Kidney (tissue), 14 donors: Measurements from ENCODE around the gene HOXA4. TPM values are rescaled to one million over a fixed set of nuclear protein-coding genes. Genes with fewer than 3 reads are reported as not detected.

Source experiments
- DNase-seq, 5 donors: peaks; one replicate each; pipeline ENCODE4 v3.0.0-alpha.2; 2013 to 2020
- FAIRE-seq: peaks from 2 replicates; lab custom pipeline; 2012; peaks lifted over from hg19 to GRCh38; lab: Jason Lieb, UNC
- H3K27ac ChIP-seq, 2 donors: one replicate each; pipeline ENCODE4 v1.7.0; 2013; ENCODE audit warnings: low read depth in 2 of 2, low read length in 2 of 2, inconsistent platforms in 1 of 2
- H3K27me3 ChIP-seq: one replicate; pipeline ENCODE4 v1.7.1; 2013; ENCODE audit warnings: low read length, inconsistent platforms; ENCODE audit not compliant: control insufficient read depth, insufficient read depth
- H3K36me3 ChIP-seq, 3 donors: one replicate each; pipeline versions ENCODE4 v1.7.0 to v1.7.1; 2013; ENCODE audit warnings: low read length in 3 of 3, control low read depth in 1 of 3, inconsistent platforms in 1 of 3; ENCODE audit not compliant: insufficient read depth in 3 of 3, control insufficient read depth in 2 of 3
- H3K4me1 ChIP-seq, 3 donors: one replicate each; pipeline versions ENCODE4 v1.7.0 to v1.7.1; 2013; ENCODE audit warnings: low read length in 3 of 3, inconsistent platforms in 1 of 3, low read depth in 1 of 3; ENCODE audit not compliant: control insufficient read depth in 2 of 3, insufficient read depth in 2 of 3
- H3K4me3 ChIP-seq, 3 donors: one replicate each; pipeline versions ENCODE4 v1.7.0 to v1.8.1; 2013; ENCODE audit warnings: low read length in 3 of 3, control low read depth in 1 of 3, inconsistent platforms in 1 of 3
- H3K9ac ChIP-seq, 3 donors: one replicate each; pipeline versions ENCODE4 v1.7.0 to v1.7.1; 2013; ENCODE audit warnings: low read length in 3 of 3, control low read depth in 1 of 3, inconsistent platforms in 1 of 3
- H3K9me3 ChIP-seq, 3 donors: one replicate each; pipeline versions ENCODE4 v1.7.0 to v1.7.1; 2013; ENCODE audit warnings: low read length in 3 of 3, control low read depth in 1 of 3, inconsistent platforms in 1 of 3; ENCODE audit not compliant: control insufficient read depth in 2 of 3, insufficient read depth in 1 of 3
- intact Hi-C: fragments of 100-400 bp; cut with DNase I; formaldehyde crosslinking; loops from one replicate; pipeline ENCODE4 v1.11.1; 2022
- polyA plus RNA-seq: library from polyadenylated mRNA; stranded (reverse); fragments of 350-450 nt; fragmentation: Illumina TruSeq; extraction: RNeasy Lipid Tissue Mini Kit (QIAGEN cat#74804); gene quantifications from one replicate; pipeline ENCODE4 v1.2.3, GENCODE V29; 2014; ENCODE audit warnings: low read depth, low replicate concordance; ENCODE audit not compliant: insufficient read depth
- total RNA-seq: library from RNA; stranded (reverse); fragmentation: NEBNext Ultra II Directional; extraction: Animal tissue kit (Norgen Biotek cat#: 25700); gene quantifications from one replicate; pipeline ENCODE4 v1.2.1, GENCODE V29; 2021
- TF ChIP-seq, protein P1 (sequence below): IDR thresholded peaks from 3 replicates; pipeline ENCODE4 v1.5.1; 2012; ENCODE audit warnings: mild to moderate bottlenecking, moderate library complexity, borderline replicate concordance; ENCODE audit not compliant: insufficient read depth; ENCODE audit errors: extremely low read depth
- donor health status: control.
- donor health status: control.
- donor health status: control.
- donor health status: control.
- donor health status: control.
- donor health status: DM: yes; HTN: yes; CAD: no.
- donor health status: Normal renal cell carcinoma (clear cell type).

HOXA4 gene
- total and polyA plus RNA-seq, 2 donors from 2014 or later = 11.2 to 13.0 TPM

DNA sequence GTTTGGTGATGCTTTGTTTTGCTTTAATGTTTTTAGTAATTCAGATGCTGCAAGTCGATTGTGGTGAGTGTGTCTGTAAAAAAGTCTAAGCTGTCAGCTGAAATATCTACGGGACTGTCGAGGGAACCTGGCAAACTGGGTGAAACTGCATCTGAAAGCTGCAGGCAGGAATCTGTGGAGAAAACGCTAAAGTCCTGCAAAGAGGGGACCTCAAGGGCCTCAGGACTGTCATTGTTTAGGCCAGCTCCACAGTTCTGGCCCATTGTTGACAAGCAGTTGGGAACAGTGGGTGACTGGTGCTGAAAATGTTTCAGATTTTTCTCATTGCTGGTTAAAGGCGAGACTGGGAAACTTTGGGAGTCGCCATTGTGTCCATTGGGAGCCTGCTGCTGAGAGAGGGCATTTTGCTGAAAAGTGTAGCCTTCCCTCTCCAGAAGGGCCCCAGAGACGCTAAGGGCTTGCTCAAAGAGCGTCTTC is 29.8 kb downstream of the HOXA4 start:
- peak overlapping the region in 2 of 3 donors; percentile 46 to 47 for H3K9ac ChIP-seq

DNA sequence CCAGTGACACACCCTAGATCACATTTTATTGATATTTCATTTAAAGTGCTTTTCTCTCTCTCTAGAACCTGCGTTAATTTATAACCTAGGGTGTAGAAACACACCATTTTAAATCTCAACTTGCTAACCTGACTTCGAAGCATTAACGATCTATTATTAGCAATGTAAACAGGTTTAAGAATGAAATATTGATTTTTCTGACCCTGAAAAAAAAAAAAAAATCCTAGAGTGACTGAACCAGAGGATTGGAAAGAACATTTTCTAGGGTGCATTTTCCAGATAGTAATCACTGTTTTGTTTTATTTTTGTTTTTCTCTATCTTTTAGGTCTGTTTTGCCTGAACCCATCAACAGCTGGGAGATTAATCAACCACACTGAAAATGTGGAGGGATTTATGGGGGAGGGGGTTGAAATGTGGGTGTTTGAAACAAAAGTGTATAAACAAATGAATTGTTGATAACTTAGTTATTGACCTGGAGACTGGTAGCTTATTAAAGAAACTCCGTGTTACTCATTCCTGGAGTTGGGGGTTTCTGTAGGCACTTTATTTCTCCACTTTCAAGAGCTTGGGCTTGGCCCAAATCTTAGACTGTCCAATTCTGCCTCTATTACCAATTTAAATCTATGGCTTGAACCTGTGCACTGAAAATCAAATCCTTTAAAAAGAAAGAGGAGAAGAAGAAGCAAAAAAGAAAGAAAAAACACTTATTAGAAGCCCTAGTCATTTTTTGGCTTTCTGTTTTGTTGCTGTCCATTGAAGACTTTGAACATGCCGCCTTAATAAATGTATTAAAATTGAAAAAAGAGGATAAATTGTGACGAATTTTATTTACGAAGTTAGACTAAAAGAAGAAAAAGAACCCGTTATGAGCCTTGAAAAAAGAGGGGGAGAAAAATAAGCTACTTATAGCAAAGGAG is 30.8 kb downstream of the HOXA4 start:
- no peaks in the 10 kb centered on the region for H3K36me3 ChIP-seq
- H3K9ac ChIP-seq = peak overlapping the region in 2 of 3 donors; percentile 10 to 96
- peaks cover 2% of the 10 kb centered on the region for H3K27me3 ChIP-seq
- peak overlapping the region; percentile 26 to 81 (median 61) for H3K4me3 ChIP-seq
- intact Hi-C loops = no loop called here
- H3K4me1 ChIP-seq = peaks cover 0 to 16% (median 7%) of the 10 kb centered on the region in 3 donors
- FAIRE-seq (no peak), DNase-seq (peak in 2 of 5 donors; percentile 49 to 54)
- peak overlapping the region; percentile 93 to 95 for H3K27ac ChIP-seq
- TF ChIP-seq, protein P1, sequence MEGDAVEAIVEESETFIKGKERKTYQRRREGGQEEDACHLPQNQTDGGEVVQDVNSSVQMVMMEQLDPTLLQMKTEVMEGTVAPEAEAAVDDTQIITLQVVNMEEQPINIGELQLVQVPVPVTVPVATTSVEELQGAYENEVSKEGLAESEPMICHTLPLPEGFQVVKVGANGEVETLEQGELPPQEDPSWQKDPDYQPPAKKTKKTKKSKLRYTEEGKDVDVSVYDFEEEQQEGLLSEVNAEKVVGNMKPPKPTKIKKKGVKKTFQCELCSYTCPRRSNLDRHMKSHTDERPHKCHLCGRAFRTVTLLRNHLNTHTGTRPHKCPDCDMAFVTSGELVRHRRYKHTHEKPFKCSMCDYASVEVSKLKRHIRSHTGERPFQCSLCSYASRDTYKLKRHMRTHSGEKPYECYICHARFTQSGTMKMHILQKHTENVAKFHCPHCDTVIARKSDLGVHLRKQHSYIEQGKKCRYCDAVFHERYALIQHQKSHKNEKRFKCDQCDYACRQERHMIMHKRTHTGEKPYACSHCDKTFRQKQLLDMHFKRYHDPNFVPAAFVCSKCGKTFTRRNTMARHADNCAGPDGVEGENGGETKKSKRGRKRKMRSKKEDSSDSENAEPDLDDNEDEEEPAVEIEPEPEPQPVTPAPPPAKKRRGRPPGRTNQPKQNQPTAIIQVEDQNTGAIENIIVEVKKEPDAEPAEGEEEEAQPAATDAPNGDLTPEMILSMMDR = no peak
- no peaks in the 10 kb centered on the region for H3K9me3 ChIP-seq

More for the DNA sequence above, 29.8 kb downstream of the HOXA4 start:
- Histone ChIP-seq H3K4me3 (peak overlapping the region; percentile 12 to 35 (median 25)), H3K4me1 (peaks cover 7 to 19% (median 14%) of the 10 kb centered on the region in 3 donors), H3K9me3 (no peaks in the 10 kb centered on the region), H3K27me3 (peaks cover 2% of the 10 kb centered on the region), H3K36me3 (no peaks in the 10 kb centered on the region), H3K27ac (peak overlapping the region; percentile 73 to 78)
- intact Hi-C loops = no loop called here
- DNase-seq (peak in 3 of 5 donors; percentile 26 to 63 (median 52)), FAIRE-seq (no peak)
- TF ChIP-seq, protein P1 = no peak

DNA sequence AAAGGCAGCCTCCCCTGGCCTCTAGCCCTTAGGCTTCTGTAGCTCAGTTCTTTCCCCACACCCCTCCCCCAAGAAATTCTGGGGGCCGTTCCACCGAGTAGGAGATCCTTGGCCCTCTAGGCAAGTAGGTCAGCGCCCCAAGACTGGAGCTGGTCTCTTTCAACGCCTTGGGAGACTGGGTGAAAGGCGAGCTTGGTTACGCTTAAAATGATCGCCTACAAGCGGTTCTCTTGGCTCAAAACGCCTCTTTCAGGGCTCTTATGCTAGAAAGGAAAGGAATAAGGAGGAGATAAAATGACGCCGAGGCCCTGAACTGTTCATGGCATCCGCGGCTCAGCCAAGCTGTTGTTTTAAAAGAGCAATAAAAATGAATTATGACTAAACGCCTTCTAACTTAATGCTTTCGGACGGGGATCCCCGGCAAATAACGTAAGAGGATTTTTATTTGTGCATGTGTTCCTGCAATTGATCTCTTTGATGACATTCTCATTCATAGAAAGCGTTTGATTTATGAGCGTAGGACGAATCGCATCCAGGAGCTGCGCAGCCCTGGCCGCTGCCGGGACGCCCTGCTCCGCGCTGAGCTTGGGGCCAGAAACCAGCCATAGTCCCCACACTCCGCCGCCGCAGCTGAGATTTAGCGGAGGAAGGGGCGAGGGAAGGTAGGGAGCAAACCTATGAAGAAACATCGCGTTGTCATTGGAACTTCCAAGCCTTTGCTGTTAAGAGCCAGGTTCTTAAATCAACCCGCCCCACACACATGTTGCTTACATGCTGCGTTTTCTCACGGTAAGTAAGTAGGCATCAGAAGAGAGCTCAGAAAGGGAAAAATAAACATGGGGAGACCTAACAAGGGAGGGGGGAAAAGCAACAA is 31.7 kb downstream of the HOXA4 start:
- H3K9me3 ChIP-seq = no peaks in the 10 kb centered on the region
- intact Hi-C loops = no loop called here
- peaks cover 0 to 16% (median 7%) of the 10 kb centered on the region in 3 donors for H3K4me1 ChIP-seq
- H3K4me3 ChIP-seq = peak overlapping the region; percentile 26 to 81 (median 61)
- peak overlapping the region; percentile 10 to 96 (median 77) for H3K9ac ChIP-seq
- no peak for FAIRE-seq
- peak overlapping the region; percentile 93 to 95 for H3K27ac ChIP-seq
- TF ChIP-seq, protein P1 = no peak
- H3K36me3 ChIP-seq = no peaks in the 10 kb centered on the region
- peaks cover 4% of the 10 kb centered on the region for H3K27me3 ChIP-seq
- peak; percentile 82 to 96 (median 85) for DNase-seq
